ENCODE measurements around the gene CFAP299.

The CFAP299 gene

DNA sequence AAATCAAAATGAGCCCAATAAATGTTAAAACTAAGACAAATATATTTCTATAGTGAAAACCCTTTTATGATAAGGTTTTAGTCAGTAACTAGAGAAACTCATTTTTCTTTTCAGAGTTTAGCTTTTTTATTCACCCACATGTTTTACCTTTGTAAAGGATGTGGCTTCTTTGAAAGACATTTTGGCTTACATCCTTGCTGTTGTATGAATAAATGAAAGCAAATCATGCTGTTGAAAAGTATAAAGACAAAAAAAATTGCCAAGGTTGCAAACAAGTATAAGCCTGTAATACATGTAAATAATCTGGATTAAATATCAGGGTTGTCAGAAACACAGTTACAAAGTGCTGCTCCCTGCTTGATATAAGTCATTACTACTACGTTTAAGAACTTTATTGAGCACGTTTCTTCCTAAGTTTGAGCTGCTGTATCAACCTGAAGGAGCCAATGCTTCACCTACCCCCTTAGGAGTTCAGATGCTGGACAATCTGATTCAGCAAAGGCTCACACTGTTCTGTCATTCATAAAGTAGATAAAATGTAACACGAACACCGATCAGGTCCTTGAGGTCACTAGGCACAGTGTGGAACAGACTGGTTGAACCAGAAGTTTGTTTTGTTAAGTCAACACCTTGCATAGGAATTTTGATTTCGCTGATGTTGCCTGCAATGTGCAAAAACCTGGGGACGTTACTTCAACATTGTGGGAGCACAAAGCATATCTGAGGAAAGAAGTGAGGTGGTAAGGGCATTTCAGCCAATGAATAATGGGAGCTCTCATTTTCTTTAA, 373.7 kb downstream of the CFAP299 start:
- DNase-seq (ENCODE audit: low spot score), result no peak
- H3K27ac ChIP-seq, result no peak overlapping the region
- POLR2A ChIA-PET (ENCODE audit: low non-redundant PET), result no interaction called here
- CTCF ChIA-PET, result interaction anchor here (0.6 to 0.7 kb wide), 3 partner anchors 14 to 343 kb away, joined by 3 read pairs; no protein-coding TSS in a partner anchor
- TF ChIP-seq, protein P1, sequence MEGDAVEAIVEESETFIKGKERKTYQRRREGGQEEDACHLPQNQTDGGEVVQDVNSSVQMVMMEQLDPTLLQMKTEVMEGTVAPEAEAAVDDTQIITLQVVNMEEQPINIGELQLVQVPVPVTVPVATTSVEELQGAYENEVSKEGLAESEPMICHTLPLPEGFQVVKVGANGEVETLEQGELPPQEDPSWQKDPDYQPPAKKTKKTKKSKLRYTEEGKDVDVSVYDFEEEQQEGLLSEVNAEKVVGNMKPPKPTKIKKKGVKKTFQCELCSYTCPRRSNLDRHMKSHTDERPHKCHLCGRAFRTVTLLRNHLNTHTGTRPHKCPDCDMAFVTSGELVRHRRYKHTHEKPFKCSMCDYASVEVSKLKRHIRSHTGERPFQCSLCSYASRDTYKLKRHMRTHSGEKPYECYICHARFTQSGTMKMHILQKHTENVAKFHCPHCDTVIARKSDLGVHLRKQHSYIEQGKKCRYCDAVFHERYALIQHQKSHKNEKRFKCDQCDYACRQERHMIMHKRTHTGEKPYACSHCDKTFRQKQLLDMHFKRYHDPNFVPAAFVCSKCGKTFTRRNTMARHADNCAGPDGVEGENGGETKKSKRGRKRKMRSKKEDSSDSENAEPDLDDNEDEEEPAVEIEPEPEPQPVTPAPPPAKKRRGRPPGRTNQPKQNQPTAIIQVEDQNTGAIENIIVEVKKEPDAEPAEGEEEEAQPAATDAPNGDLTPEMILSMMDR (conservative IDR thresholded peaks at IDR 0.05; ENCODE audit: low read depth), result no peak

DNA sequence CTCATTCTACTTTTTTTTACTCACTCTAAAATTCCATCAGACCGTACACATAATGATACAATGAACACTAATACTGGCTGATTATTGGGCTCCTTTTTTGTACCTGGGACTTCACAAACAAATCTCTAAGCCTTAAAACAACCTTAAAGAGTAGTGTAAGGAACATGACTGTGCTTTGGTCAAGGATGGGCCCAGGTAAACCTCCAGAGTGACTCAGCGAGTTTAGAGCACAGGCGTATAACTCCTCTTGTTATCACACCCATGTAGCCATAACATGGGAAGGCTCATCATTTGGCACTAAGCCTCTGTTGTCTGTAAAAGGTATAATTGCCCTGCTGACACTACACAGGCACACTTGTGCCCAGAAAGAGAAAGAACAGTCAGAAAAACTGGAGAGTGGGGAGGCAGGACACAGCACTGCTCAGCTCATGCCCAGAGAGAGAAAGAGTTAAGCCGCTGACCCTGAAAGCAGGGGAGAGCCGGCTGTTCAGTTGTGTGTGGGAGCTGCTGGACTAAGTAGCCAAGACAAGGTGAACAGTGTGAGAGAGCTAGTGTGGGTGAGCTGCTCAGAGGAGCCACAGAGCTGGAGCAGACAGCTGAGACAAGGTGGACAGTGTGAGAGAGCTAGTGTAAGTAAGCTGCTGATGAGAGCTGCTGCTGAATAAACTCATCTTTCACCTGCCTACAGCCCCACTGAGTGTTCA, 375.4 kb downstream of the CFAP299 start:
- no peak overlapping the region for H3K27ac ChIP-seq
- CTCF ChIA-PET, result interaction anchor here (0.6 kb wide), 1 partner anchor 490 kb away, joined by 3 read pairs; no protein-coding TSS in a partner anchor
- TF ChIP-seq, protein P1 (conservative IDR thresholded peaks at IDR 0.05; ENCODE audit: low read depth), result no peak
- no peak for DNase-seq (ENCODE audit: low spot score)
- POLR2A ChIA-PET (ENCODE audit: low non-redundant PET), result no interaction called here

DNA sequence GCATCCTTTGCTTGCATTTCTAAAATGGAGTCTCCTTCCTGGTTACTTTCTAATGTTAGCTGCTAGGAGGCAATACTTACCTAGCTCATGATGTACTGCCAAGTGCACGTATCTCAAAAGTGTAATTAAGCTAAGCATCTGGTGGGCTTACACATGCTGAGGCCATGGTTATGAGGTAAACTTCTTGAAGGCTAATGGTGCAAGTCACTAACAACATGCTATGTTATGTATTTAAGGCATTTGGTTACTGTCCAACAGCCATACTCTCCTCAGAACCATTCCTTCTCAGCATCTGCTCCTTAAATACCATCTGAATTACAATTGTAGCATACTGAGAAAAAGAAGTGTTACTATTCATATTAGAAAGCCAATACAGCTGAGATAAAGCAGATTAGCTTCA, 376.4 kb downstream of the CFAP299 start:
- DNase-seq (ENCODE audit: low spot score), result no peak
- no peak overlapping the region for H3K27ac ChIP-seq
- ChIA-PET POLR2A (ENCODE audit: low non-redundant PET) (no interaction called here), CTCF (no interaction called here)
- TF ChIP-seq, protein P1 (conservative IDR thresholded peaks at IDR 0.05; ENCODE audit: low read depth), result no peak

DNA sequence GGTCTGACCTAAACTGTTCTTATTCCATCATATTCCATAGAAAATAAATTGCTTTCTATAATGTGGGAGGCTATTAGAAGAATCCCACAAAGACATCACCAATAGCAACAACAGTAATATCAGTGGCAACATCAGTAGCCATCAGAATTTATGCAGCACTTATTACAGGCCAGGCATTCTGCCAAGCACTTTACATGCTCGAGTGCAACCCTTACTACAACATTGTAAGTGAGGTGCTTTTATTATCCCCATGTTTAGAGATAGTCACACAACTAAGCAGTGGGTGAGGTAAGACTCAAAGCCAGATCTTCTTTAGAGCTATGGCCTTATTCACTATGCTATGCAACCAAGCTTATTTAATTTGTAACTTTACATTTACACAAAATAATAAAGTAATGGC, 377.9 kb downstream of the CFAP299 start:
- CTCF ChIA-PET, result no interaction called here

DNA sequence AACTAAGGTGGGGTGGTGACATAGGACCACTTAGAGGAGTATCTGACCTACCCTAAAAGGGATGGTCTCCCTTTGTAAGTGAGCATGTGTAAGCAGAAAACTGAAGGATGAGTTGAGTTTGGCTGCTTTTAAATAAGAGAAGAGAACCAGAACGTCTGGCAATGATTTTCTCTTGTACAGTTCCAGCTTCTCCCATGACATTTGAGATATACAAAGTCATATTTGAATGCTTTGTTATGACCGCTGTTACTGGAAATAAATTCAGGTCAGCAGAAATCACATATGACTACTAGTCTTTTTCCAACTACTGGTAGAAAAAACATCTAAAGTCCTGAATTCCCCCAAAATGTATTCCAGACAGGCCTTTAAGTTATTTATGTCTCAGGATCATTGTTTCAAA, 381.7 kb downstream of the CFAP299 start:
- ChIA-PET POLR2A (ENCODE audit: low non-redundant PET) (no interaction called here), CTCF (interaction anchor here (1.2 kb wide), 1 partner anchor 63 kb away, joined by 4 read pairs; no protein-coding TSS in a partner anchor)
- no peak for DNase-seq (ENCODE audit: low spot score)
- no peak overlapping the region for H3K27ac ChIP-seq
- TF ChIP-seq, protein P1 (conservative IDR thresholded peaks at IDR 0.05; ENCODE audit: low read depth), result no peak

More for the DNA sequence above, 377.9 kb downstream of the CFAP299 start:
- no peak for DNase-seq (ENCODE audit: low spot score)
- POLR2A ChIA-PET (ENCODE audit: low non-redundant PET), result no interaction called here
- no peak overlapping the region for H3K27ac ChIP-seq
- TF ChIP-seq, protein P1 (conservative IDR thresholded peaks at IDR 0.05; ENCODE audit: low read depth), result no peak

DNA sequence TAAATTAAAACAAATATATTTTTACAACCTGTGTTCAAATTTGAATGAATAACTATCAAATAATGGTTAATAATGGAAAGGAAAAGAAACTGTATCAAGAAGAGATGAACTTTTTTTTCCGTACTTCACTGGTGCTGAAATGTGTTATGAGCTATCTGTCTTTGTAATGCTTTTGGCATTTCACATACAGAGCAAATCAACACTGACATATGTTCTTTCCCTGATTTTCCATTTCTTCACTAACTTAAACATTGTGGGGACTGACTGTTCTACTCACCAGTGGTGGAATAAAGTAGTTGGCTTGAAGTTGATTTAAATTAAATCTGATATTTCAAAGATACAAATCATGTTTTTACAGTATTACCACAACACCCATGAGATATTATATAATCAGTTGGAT, 390.9 kb downstream of the CFAP299 start:
- DNase-seq (ENCODE audit: low spot score), result no peak
- POLR2A ChIA-PET (ENCODE audit: low non-redundant PET), result no interaction called here
- CTCF ChIA-PET, result no interaction called here
- no peak overlapping the region for H3K27ac ChIP-seq
- TF ChIP-seq, protein P1 (conservative IDR thresholded peaks at IDR 0.05; ENCODE audit: low read depth), result no peak
